Stimulated activated CD8-positive, alpha-beta memory T cell treated with anti-CD3 and anti-CD28 coated beads, Interleukin-12 subunit alpha, Interleukin-12 subunit beta, amount 100 ng/mL, for 24 hours (primary cell): ENCODE results near the gene FASN.
"Not testable (repeated sequence)": the region's sequence is repeated elsewhere in the genome, so short reads cannot be mapped to it uniquely, and the experiment has no call there.

ENCODE experiments used
- DNase-seq: peaks from one replicate; pipeline ENCODE4 v3.0.0-alpha.2; 2020; ENCODE audit errors: extremely low read depth

FASN gene

GRCh38 chr17:82098169-82098938 lies at the start of gene FASN:
Gene FASN, minus strand, starts transcription at chr17:82098236. Its CDS starts 1,791 bp downstream, at chr17:82096445.
- DNase-seq: peak; percentile 86

DNA sequence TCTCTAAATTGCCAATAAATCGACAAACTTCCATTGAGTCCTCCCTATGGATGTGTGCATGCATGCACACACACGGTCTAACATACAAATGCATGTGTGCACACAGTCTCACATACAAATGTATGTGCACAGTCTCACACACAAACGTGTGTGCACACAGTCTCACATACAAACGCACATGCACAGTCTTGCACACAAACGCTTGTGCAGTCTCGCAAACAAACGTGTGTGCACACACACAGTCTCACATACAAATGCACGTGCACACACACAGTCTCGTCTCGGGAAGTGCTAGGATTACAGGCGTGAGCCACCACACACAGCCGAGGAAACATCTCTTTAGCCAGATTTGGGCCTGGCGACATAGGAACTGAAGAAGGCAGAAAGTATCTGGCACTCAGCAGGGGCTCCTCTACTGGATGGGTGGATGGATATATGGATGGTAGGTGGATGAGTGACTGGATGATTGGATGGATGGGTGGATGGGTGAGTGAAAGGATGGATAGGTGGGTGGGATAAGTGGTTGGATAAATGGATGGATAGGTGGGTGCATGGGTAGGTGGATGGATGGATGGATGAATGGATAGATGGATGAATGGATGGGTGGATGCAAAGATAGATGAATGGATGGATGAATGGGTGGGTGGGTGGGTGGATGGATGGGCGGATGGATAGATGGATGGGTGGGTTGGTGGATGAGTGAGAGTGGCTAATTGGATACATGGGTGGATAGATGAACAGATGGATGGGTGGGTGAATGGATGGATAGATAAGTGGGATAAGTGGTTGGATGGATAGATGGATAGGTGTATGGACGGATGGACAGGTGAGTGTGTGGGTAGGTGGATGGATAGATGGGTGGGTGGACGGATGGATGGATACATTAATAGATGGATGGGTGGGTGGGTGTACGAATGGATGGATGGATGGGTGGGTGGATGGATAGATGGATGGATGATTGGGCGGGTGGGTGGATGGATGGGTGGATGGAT lies 48.9 kb upstream of the FASN start:
- DNase-seq: no peak

GRCh38 chr17:82145550-82146155 lies 47.6 kb upstream of the FASN start:
- DNase-seq: no peak

- no peak for DNase-seq
Observed at GRCh38 chr17:82143333-82143732, 45.3 kb upstream of the FASN start.

- not testable (repeated sequence) for DNase-seq
Observed at GRCh38 chr17:82139961-82140360, 41.9 kb upstream of the FASN start.

DNA sequence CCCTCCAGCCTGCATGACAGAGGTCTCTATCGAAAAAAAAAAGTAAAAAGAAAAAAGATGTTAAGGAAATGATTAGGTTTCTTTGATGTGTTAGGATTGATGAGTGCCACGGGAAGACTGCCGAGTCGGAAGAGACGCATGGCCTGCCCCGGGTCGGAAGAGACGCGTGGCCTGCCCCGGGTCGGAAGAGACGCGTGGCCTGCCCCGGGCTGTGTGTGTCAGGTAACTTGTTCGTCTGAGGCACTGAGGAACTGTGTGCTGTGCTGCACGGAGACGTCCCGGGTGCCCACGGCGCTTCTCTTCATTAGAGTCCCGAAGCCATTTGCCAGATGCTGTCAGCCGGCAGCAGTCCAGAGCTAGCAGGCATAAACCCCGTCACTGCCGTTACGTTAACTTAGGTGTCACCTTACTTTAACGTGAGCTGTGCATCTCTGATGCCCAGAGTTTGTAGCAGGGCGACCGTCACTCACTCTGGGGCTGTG lies 40.5 kb upstream of the FASN start:
- DNase-seq: no peak

GRCh38 chr17:82134101-82134500 lies 36.1 kb upstream of the FASN start:
- DNase-seq: no peak

GRCh38 chr17:82133166-82133953 lies 35.3 kb upstream of the FASN start:
- DNase-seq: not testable (repeated sequence)

DNA sequence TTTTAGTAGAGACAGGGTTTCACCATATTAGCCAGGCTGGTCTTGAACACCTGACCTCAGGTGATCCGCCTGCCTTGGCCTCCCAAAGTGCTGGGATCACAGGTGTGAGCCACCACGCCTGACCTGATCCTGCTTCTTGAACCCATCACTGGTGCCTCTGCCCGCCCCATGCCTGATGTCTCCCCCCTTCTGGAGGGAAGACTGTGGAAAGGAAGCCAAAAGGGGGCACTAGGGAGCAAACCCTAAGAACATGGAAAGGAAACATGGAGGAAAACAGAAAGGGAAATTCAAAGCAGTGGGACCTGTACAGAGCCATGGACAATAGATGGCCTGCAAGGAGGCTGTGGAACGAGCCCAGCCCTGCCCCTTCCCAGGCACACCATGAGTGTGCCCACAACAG lies 31.1 kb upstream of the FASN start:
- DNase-seq: no peak

DNA sequence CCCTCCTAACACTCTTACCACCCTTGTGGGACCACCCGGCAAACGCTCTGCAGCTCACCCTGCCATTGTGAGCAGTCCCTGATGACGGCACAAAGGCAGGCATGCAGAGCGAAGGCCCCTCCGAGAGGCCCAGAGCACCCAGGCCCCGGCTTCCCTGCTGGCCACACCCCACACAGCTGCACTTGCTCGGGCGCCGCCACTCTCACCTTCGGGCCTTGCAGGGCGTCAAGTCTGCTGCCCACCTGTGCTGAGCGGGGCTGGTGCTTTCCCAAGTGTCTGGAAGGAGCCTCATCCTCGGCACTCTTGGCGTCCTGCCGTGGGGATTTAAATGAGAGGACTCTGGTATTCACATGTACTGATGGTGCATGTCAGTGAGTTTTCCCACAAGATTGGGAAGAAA lies 30.3 kb upstream of the FASN start:
- DNase-seq: no peak

GRCh38 chr17:82127704-82128103 lies 29.7 kb upstream of the FASN start:
- no peak for DNase-seq

- no peak for DNase-seq
Observed at GRCh38 chr17:82127315-82127595, 29.2 kb upstream of the FASN start.

DNA sequence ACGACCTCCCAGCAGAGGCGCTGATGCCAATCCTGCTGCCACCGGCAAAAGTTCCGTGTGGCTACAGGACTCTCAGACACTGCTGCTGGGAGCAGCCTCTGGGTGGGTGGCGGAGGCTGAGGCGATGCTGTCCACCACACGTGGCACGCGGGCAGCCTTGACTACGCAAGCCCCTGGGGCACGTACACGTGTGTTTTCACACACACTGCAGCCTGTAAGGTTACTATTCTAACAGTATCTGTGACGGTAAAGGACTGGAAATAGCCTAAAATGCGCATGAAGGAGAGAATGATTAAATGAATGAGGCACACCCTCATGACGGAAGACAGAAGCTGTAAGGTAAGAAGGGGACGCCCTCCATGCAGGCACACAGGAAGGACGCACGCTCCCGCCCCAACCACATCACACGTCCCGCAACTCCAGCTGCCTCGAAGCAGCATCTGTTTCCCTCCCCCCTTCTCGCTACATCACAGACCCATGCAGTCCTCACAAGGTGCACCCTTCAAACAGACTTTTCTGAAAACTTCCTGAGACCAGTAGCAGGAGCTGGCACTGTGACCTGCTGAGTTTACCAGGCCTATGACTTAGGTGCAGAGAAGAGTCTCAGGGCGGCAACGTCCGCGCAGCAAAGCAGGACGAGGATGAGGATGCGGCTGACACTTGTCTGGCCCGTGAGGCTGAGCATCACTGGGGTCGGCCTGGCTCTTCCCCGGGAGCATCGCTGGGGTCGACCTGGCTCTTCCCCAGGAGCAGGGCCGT lies 28.7 kb upstream of the FASN start:
- no peak for DNase-seq

GRCh38 chr17:82124101-82124500 lies 26.1 kb upstream of the FASN start:
- DNase-seq: no peak

- no peak for DNase-seq
Observed at GRCh38 chr17:82121660-82122629, 23.9 kb upstream of the FASN start.

DNA sequence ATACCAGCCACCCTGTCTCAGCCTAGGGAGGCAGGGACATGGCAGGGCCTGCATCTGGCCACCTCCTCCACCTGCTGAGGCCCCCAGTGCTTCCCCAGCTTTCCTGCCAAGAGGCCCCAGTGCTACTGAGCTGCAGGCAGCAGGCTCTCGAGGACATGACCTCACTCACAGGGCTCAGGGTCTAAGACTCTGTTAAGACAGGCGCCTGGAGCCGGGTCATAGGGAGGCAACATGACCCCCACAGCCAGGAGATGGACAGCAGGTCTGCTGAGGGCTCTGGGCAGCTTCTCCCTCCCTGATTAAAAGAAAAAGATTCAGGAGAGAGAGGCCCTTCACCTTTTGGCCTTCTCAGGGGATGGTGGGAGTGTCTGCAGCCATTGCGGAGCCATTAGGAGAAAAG lies 23.2 kb upstream of the FASN start:
- no peak for DNase-seq

DNA sequence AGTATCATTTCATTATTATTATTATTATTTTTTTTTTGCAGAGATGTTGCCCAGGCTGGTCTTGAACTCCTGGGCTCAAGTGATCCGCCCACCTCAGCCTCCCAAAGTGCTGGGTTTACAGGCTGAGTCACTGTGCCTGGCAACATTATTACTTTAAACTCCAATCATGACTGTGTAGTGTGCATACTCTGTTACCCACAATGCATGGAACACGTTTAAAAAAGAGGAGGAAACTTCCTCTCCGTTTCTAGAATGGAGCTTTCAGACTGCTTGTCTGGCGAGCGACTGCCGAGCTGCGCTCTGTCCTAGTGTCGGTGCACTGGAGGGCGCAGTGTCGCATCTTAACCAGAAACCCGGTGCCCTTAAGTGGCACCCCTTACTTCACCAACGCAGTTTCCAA lies 22.1 kb upstream of the FASN start:
- DNase-seq: no peak

GRCh38 chr17:82118815-82119380 lies 20.9 kb upstream of the FASN start:
- DNase-seq: no peak

- no peak for DNase-seq
Observed at GRCh38 chr17:82118168-82118814, 20.3 kb upstream of the FASN start.
